NB4 (cell line): ENCODE measurements around the gene IL18BP.
A peak's percentile ranks its signal among the peaks of the same experiment; 100 is the strongest.

Source experiments
- DNase-seq: peaks from one replicate; pipeline ENCODE4 v3.0.0; 2010; ENCODE audit warnings: low read depth
- H3K4me3 ChIP-seq: one replicate; pipeline ENCODE4 v1.5.1; 2011; ENCODE audit warnings: mild to moderate bottlenecking, low read depth, low read length, moderate library complexity
- MYC ChIP-seq: IDR thresholded peaks from 2 replicates; pipeline ENCODE4 v1.6.1; 2011; ENCODE audit warnings: low read depth, low read length
- POLR2A ChIP-seq: IDR thresholded peaks from 2 replicates; pipeline ENCODE4 v1.6.1; 2011; ENCODE audit warnings: mild to moderate bottlenecking; ENCODE audit not compliant: insufficient read length; ENCODE audit errors: extremely low read depth
- TF ChIP-seq, protein P1 (sequence below): IDR thresholded peaks from one replicate; pipeline ENCODE4 v1.5.1; 2012; ENCODE audit warnings: low read depth, low read length
- TF ChIP-seq, protein P2 (sequence below): IDR thresholded peaks from 2 replicates; pipeline ENCODE4 v1.6.1; 2011; ENCODE audit warnings: low read depth, low read length

The IL18BP gene

DNA sequence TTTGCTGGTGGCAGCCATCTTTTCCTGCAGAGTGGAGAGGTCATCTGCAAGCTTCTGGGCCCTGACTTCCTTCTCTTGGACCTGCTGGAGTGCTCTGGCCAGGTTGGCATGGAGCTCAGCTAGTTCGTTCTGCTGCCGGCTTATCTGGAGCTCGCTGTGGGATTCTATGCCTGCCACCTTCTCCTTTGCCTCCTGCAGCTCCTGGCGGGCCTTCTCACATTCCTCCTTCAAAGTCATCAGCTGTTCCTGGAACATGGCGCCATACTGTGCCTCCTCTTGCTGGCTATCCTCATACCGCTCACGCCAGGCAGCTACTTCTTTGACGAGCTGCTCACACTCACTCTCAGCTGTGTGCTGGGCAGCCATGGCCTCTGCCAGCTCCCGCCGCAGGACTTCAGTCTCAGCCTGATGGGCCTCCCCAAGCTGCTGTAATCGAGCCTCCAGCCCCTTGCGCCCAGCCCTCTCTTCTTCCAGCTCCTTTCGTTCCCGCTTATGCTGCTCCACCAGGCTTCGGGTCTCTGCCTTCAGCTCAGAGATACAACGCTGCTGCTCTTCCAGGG is 16.1 kb downstream of the IL18BP start:
- no peak for DNase-seq
- TF ChIP-seq, protein P1, sequence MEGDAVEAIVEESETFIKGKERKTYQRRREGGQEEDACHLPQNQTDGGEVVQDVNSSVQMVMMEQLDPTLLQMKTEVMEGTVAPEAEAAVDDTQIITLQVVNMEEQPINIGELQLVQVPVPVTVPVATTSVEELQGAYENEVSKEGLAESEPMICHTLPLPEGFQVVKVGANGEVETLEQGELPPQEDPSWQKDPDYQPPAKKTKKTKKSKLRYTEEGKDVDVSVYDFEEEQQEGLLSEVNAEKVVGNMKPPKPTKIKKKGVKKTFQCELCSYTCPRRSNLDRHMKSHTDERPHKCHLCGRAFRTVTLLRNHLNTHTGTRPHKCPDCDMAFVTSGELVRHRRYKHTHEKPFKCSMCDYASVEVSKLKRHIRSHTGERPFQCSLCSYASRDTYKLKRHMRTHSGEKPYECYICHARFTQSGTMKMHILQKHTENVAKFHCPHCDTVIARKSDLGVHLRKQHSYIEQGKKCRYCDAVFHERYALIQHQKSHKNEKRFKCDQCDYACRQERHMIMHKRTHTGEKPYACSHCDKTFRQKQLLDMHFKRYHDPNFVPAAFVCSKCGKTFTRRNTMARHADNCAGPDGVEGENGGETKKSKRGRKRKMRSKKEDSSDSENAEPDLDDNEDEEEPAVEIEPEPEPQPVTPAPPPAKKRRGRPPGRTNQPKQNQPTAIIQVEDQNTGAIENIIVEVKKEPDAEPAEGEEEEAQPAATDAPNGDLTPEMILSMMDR: no peak
- TF ChIP-seq POLR2A (no peak), MYC (no peak)
- TF ChIP-seq, protein P2, sequence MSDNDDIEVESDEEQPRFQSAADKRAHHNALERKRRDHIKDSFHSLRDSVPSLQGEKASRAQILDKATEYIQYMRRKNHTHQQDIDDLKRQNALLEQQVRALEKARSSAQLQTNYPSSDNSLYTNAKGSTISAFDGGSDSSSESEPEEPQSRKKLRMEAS: no peak

DNA sequence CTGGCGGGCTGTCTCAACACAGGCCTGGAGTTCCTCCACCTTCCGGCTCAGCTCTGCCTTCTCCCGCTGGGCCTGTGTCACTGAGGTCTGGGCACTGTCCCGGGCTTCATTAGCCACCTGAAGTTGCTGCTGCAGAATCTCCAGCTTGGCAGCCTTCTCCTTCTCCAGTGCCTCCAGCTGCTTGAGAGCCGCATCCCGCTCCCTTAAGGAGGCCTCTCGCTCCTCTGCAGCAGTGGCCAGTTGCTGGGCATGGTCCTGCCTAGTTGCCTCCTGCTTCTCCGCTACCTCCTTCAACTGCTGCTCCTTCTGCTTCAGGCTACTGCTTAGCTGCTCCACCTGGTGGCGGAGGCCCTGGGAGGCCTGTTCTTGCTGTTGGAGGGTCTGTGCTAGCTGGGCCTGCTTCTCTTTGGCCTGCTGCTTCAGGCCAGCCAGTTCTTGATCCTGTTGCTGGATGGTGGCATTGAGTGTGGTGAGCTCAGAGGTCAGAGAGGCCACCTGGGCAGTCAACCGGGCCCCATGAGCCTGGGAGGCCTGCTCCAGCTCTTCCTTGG is 16.9 kb downstream of the IL18BP start:
- H3K4me3 ChIP-seq: no peak overlapping the region
- peak; percentile 38 for DNase-seq
- no peak for TF ChIP-seq POLR2A
- TF ChIP-seq, protein P1: no peak
- TF ChIP-seq MYC: no peak
- TF ChIP-seq, protein P2: no peak

More for the DNA sequence above, 16.1 kb downstream of the IL18BP start:
- no peak overlapping the region for H3K4me3 ChIP-seq

DNA sequence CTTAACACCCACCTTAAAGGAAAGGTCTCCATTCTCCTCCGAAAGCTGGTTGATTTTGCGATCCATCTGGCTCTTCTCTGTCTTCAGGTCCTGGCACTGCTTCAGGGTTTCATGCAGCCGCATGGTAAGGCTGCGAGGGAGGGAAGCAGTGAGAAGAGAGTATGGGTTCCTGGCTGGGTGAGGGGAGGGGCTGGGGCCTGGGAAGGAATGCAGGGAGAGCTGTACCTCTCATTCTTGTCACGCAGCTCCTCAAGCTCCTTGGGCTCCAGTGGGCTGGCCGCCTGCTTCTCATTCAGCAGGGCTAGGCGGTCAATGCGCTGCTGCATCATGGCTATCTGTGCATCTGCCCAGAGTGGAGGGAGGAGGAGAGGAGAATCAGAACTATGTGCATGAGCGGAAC is 19.5 kb downstream of the IL18BP start:
- no peak for DNase-seq
- TF ChIP-seq, protein P1: no peak
- no peak for TF ChIP-seq MYC
- TF ChIP-seq POLR2A: no peak
- TF ChIP-seq, protein P2: no peak
- no peak overlapping the region for H3K4me3 ChIP-seq

DNA sequence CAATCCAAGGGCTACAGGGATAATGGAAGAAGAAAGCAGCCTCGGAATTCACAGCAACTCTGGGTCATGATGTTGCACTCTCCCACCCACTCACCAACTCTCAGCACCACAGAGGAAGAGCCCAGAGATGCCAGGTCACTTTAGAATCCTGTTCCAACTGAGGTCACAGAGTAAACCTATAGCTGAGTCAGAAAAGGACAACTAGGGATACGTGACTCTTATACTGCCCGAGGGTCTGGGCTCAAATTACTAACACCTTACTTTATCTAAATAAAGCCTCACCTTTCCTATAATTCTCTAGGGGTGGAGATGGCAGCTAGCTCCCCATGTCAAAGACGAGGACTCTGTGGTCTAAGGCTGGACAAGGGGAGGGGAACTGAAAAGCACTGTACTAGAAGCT is 24.6 kb downstream of the IL18BP start:
- TF ChIP-seq, protein P2: no peak
- TF ChIP-seq MYC: no peak
- TF ChIP-seq POLR2A: no peak
- TF ChIP-seq, protein P1: no peak
- no peak overlapping the region for H3K4me3 ChIP-seq
- DNase-seq: no peak

DNA sequence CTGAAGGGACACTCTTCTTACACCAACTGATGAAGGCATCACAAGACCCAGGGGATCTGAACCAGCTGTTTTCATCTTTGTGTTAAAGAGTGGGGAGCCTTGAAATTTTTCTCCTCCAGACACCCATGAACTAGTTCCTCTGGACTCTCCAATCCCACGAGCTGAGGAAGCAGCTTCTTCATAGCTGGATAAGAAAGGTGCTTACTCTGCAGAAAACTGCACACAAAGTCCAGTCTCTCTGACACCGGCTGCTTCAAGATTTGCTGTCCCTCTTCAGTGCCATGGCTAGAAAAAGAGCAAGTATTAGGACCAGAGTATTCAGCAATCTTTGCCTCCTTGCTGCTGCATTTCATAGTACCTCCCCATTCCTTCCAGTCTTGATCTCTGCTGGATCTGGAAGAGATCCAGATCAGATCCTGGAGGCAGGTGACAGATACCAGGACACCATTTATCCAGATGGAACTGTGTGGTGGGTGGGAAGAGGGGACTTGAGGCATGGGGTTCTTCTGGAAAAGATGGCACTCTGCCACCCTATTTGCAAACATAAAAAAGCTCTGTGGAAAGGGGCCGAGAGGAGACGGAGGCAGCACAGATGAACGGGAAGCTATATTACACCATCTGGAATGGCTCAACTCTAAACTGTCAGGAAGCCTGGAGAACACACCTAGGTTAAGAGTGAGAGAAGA is 25.5 kb downstream of the IL18BP start:
- H3K4me3 ChIP-seq: no peak overlapping the region
- DNase-seq: no peak
- TF ChIP-seq POLR2A: no peak
- TF ChIP-seq MYC: no peak
- TF ChIP-seq, protein P2: no peak
- TF ChIP-seq, protein P1: no peak
